ENCODE data around the gene S100P.
"Not testable (repeated sequence)": the region's sequence is repeated elsewhere in the genome, so short reads cannot be mapped to it uniquely, and the experiment has no call there.

Gene S100P

DNA sequence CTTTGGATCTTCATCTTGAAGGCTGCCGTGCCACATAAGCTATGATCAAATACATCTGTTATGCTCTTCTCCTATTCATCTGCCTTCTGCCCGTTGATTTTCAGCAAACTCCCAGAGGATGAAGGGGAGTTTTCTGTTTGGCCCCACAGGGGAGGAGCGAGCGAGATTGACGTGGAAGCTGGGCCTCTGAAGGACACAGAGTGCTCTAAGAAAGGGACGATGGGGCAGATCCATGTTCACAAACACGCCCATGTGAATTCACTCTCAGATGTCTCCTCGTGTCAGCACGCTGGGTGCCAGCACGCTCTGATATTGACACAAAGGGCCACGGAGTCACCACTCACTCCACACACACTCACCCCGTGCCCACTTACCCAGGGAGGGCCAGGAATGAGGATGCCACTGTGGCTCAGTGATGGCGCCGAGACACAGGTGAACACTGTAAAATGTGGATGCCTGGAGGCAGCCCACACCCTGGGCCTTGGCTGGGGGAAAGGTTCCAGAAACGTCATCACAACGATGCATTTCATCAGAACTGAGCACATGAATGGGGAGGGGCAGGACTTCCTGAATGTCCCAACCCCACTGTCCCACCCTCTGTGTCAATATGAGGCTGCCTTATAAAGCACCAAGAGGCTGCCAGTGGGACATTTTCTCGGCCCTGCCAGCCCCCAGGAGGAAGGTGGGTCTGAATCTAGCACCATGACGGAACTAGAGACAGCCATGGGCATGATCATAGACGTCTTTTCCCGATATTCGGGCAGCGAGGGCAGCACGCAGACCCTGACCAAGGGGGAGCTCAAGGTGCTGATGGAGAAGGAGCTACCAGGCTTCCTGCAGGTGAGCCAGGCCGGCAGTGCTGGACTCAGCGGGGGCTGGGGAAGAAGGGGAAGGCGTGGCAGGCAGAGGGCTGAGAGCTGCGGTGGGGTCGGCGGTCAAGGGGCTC is at the start of gene S100P:
TSS of gene S100P (plus strand) at position 648 of the 946 bp plus-strand sequence. CDS start at position 703, 55 bp downstream.
- DNase-seq (ENCODE audit: low read depth in 2 of 2): no peak

DNA sequence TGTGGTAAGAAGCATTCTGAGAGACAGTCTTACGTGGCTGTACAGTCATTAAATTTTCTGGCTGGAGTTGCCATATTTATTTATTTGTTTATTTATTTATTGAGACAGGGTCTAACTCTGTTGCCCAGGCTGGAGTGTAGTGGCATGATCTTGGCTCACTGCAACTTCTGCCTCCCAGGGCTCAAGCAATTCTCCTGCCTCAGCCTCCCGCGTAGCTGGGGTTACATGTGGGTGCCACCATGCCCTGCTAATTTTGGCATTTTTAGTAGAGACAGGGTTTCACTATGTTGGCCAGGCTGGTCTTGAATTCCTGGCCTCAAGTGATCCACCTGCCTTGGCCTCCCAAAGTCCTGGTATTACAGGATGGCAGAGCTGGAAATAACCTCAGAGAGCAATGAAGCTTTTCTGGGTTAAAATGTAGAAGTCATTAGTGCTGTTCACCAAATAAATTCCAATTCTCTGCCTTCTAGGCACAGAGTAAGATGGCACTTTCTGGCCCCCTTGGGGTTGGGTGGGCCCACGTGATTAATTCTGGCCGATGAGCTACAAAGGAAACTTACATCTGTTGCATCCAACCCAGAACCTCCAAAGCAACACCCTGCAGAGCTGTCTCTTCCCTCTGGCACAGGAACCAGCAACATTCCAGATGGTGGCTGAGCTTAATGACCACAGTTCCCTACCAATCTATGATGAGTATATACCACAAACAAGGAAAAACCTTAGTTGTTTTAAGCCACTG is 48.7 kb upstream of the S100P start:
- no peak for DNase-seq (ENCODE audit: low read depth in 2 of 2)

GRCh38 chr4:6647169-6647568 is 46.5 kb upstream of the S100P start:
- DNase-seq (ENCODE audit: low read depth in 2 of 2): no peak

DNA sequence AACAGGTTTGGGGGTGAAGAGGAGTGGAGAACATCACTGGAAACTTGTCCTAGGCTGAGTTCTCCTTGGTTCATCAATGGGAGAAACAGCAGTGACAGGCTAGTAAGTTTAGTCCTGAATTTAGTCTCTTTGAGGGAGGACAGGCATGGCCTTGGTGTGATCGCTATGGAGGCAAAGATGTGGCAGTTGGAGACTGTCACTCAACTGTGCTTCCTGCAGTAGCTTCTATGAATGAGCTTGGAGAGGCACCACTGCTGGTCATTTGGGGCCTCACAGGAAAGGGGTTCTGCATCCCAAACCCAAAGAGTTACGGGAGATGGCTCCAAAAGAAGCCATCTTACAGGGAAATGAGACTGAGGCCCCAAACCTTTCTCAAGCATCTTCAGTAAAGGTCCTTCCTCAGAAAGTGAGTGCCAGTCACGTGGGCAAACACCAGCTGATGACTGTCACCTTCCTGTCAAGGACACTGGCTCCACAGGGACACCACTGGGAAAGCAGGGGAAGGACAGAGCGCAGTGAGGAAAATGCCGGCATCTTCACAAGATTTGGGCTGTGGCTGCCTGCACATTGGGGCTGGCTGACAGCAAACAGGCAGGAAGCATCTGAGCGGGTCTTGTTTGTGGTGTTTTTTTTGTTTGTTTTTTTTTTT is 46.0 kb upstream of the S100P start:
- DNase-seq (ENCODE audit: low read depth in 2 of 2): no peak

GRCh38 chr4:6649216-6649615 is 44.5 kb upstream of the S100P start:
- DNase-seq (ENCODE audit: low read depth in 2 of 2): no peak

GRCh38 chr4:6654211-6654610 is 39.5 kb upstream of the S100P start:
- DNase-seq (ENCODE audit: low read depth in 2 of 2): not testable (repeated sequence)

- not testable (repeated sequence) for DNase-seq (ENCODE audit: low read depth in 2 of 2)
Observed at GRCh38 chr4:6655291-6655690, 38.4 kb upstream of the S100P start.

DNA sequence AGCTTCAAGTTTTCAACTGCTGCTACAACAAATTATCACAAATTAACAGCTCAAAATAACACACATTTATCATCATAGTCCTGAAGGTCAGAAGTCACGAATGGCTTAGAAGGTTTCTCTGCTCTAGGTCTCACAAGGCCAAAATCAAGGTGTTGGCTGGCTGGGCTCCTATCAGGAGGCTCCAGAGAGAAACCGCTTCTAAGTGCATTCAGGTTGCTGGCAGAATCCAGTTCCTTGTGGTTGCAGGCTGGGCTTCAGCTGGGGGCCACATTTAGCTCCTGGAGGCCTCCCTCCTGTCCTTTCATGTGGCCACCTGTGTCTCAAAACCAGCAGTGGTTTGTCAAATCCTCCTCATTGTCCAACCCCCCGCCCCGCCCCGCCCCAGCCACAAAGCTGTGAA is 37.8 kb upstream of the S100P start:
- no peak for DNase-seq (ENCODE audit: low read depth in 2 of 2)

DNA sequence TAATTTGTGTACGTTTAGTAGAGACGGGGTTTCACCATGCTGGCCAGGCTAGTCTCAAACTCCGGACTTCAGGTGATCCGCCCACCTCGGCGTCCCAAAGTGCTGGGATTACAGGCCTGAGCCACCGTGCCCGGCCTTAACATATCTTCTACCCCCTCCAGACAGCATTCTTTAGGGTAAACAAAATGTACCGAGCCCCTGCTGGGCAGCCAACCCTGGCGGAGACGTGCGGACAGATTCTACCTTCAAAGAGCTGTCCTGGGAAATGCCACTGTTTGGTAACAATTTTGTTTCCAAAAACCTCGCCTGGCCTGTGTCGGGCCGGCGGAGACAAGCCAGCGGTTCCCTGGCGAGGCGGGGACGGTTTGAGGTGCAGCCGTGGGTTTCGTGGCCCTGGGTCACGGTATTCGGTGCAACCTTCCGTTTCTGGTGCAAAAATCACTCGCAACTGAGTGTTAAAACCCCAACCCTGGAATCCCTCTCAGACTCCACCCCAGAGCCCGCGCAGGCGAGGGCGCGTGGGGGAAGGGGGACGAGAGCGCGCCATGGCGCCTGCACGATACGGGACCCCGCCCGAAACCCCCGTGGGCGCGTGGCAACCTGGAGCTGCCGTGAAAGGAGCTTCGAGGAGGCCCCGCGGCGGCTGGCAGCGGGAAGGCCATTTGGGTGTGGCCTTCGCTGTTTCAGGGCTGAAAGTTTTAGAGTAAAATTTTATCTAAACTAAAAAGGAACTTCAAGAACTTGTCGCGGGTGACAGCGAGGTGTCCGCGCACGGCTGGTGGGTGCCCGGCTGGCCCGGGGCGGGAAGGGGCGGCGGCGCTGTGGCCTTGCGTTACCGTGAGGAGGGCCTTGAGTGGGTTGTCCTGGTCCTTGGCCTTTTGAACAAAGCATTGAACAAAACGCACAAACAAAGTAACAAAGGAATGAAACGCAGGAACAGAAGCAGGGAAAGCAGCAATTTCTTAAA is 36.2 kb upstream of the S100P start:
- no peak for DNase-seq (ENCODE audit: low read depth in 2 of 2)

DNA sequence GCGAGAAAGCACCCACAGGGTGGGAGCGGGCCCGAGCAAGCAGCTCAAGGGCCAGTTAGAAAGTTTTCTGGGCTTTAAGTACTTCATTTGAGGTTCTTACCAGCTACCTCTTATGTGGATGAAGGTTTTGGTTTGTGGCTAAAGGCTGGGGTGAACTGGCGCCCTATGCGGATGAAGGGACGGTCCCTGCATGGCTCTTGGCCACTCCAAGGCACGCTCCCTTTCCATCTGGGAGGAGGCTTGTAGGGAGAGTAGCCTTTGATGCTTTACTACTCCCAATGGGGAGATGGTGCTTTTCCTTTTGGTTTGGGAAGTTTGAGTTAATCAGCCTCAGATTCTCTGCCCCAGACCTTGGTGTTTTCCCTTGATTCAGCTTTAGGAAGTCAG is 35.5 kb upstream of the S100P start:
- no peak for DNase-seq (ENCODE audit: low read depth in 2 of 2)

GRCh38 chr4:6658597-6659075 is 35.0 kb upstream of the S100P start:
- DNase-seq (ENCODE audit: low read depth in 2 of 2): no peak

DNA sequence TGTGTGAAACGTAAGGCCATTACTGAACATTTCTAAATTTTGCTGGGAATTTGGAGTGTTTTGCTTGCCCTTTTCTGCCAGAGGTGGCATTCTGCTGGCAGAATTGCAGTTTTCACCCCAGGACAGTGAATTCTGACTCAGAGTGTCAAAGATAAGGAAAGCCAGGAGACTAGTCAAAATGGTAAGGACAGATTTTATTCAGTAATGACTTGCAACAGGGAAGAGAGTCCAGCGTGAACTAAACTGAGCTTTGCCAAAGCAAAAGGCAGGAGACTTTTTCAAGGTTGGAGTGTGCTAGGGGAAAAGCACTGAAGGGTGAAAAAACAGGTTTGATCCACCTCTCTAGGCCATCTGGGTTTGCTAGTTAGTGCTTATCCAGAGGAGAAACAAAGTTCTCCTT is 33.8 kb upstream of the S100P start:
- DNase-seq (ENCODE audit: low read depth in 2 of 2): no peak

DNA sequence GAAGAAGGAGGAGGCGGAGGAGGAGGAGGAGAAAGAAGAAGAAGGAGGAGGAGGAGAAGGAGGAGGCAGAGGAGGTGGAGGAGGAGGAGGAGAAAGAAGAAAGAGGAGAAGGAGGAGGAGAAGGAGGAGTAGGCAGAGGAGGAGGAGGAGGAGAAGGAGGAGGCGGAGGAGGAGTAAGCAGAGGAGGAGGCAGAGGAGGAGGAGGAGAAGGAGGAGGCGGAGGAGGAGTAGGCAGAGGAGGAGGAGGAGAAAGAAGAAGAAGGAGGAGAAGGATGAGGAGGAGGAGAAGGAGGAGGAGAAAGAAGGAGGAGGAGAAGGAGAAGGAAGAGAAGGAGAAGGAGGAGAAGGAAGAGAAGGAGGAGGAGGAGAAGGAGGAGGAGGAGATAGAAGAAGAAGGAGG is 33.2 kb upstream of the S100P start:
- DNase-seq (ENCODE audit: low read depth in 2 of 2): no peak

- DNase-seq (ENCODE audit: low read depth in 2 of 2): no peak
Observed at GRCh38 chr4:6662591-6662990, 31.1 kb upstream of the S100P start.

DNA sequence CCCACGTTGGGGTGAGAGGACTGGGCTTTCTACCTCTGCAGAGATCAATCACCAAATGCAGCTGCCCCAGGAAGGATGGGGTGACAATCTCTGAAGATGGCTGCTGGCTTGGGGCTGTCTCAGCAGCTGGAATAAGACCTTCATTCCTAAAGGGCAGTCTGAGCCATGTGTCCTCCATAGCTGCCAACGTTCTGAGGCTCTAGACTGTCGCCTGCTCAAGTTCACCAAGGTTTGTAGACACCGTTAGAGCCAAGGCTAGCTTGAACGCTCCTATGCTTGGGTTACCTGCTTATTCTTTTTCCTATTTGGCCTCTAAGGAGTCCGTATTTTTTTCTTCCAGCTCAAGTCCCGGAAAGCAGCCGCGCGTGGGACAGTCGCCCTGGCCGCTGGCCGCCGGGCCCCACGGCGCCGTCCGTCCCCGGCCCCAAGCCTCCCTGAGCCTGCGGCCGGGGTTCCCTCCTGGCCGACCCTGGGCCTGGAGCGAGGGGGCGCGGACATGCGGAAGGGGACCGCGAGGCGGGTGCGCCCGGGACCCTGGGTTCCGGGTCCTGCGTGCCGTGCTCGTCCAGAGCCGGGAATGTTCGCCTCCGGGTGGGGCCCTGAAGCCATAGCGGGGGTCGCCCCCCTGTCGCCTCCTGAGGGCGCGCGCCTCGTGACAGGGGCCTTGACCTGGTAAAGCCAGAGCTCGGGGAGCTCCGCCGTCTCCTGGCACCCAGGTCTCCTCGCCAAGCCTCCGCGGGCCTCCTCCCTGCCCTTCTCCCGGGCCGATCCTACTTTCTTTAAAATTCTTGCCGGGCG is 29.9 kb upstream of the S100P start:
- no peak for DNase-seq (ENCODE audit: low read depth in 2 of 2)

DNA sequence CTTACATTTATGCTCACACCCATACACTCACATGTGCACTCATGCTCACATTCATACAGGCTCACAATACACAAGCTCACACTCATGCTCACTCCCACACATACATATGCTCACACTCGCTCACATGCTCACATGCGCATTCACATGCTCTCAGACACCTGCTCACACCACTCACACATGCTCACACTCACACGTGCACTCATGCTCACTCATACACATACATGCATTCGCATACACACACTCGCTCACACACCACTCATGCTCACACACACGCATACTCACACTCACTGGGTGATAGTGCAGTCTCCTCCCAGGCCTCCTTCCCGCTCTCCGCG is 28.4 kb upstream of the S100P start:
- no peak for DNase-seq (ENCODE audit: low read depth in 2 of 2)

DNA sequence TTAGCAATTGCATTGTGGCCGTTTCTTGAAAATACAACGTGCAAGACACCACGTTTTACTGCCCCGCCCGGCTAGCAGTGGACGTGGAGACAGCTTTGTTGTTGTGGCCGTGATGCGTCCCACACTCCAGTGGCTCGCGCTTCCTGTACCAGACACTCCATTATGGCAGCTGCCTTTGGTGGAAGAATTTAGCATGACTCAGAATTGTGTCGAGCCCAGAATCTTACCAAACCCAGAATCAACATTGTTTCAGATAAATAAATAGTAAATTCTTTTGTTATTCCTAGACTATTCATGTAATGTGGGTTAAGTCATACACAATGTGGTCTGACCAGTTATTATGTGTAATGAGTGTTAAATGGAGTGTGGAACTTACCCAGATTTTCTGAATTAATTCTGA is 25.3 kb upstream of the S100P start:
- no peak for DNase-seq (ENCODE audit: low read depth in 2 of 2)

- DNase-seq (ENCODE audit: low read depth in 2 of 2): no peak
Observed at GRCh38 chr4:6671648-6672047, 22.0 kb upstream of the S100P start.

GRCh38 chr4:6672131-6672530 is 21.5 kb upstream of the S100P start:
- no peak for DNase-seq (ENCODE audit: low read depth in 2 of 2)

DNA sequence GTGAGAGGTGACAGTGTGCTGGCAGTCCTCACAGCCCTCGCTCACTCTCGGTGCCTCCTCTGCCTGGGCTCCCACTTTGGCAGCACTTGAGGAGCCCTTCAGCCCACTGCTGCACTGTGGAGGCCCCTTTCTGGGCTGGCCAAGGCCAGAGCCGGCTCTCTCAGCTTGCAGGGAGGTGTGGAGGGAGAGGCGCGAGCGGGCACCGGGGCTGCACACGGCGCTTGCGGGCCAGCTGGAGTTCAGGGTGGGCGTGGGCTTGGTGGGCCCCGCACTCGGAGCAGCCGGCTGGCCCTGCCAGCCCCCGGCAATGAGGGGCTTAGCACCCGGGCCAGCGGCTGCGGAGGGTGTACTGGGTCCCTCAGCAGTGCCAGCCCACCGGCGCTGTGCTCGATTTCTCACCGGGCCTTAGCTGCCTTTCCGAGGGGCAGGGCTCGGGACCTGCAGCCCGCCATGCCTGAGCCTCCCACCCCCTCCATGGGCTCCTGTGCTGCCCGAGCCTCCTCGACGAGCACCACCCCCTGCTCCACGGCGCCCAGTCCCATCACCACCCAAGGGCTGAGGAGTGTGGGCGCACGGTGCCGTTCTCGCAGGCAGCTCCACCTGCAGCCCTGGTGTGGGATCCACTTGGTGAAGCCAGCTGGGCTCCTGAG is 21.0 kb upstream of the S100P start:
- not testable (repeated sequence) for DNase-seq (ENCODE audit: low read depth in 2 of 2)

All from activated CD4-positive, alpha-beta T cell treated with anti-CD3 and anti-CD28 coated beads for 24 hours (primary cell).